Stimulated activated CD4-positive, alpha-beta T cell treated with anti-CD3 and anti-CD28 coated beads, Interleukin-4, amount 100 ng/mL, for 1 hour (primary cell): ENCODE data around the gene ZNF627.
"Not testable (repeated sequence)": the region's sequence is repeated elsewhere in the genome, so short reads cannot be mapped to it uniquely, and the experiment has no call there.

Experiments used
- DNase-seq: peaks from one replicate; pipeline ENCODE4 v3.0.0-alpha.2; 2020

Gene ZNF627

GRCh38 chr19:11597202-11598102 lies at the start of gene ZNF627:
TSS of gene ZNF627 (plus strand) at chr19:11597483. CDS start at chr19:11597628, 145 bp downstream.
- DNase-seq, result peak; percentile 97

GRCh38 chr19:11547929-11548700 lies 49.2 kb upstream of the ZNF627 start:
- no peak for DNase-seq

GRCh38 chr19:11549386-11549953 lies 47.8 kb upstream of the ZNF627 start:
- no peak for DNase-seq

GRCh38 chr19:11550265-11550664 lies 47.0 kb upstream of the ZNF627 start:
- DNase-seq, result no peak

GRCh38 chr19:11551603-11552235 lies 45.6 kb upstream of the ZNF627 start:
- DNase-seq, result no peak

- no peak for DNase-seq
Measured at GRCh38 chr19:11552666-11553372, 44.5 kb upstream of the ZNF627 start.

GRCh38 chr19:11554160-11554559 lies 43.1 kb upstream of the ZNF627 start:
- DNase-seq, result no peak

- no peak for DNase-seq
Measured at GRCh38 chr19:11555246-11555645, 42.0 kb upstream of the ZNF627 start.

GRCh38 chr19:11556634-11557420 lies 40.5 kb upstream of the ZNF627 start:
- DNase-seq, result no peak

- DNase-seq, result peak; percentile 97
Measured at GRCh38 chr19:11558881-11559828, 38.1 kb upstream of the ZNF627 start, which contains the start of gene ELOF1. TSS of gene ELOF1 (minus strand) at chr19:11559230. CDS start at chr19:11554347, 4,883 bp downstream.

GRCh38 chr19:11560404-11561051 lies 36.8 kb upstream of the ZNF627 start:
- DNase-seq, result peak; percentile 28

- DNase-seq, result no peak
Measured at GRCh38 chr19:11563532-11563931, 33.8 kb upstream of the ZNF627 start.

- not testable (repeated sequence) for DNase-seq
Measured at GRCh38 chr19:11564082-11564807, 33.0 kb upstream of the ZNF627 start.

GRCh38 chr19:11565649-11565980 lies 31.7 kb upstream of the ZNF627 start:
- not testable (repeated sequence) for DNase-seq

GRCh38 chr19:11566164-11566563 lies 31.1 kb upstream of the ZNF627 start:
- no peak for DNase-seq

GRCh38 chr19:11570039-11570462 lies 27.2 kb upstream of the ZNF627 start:
- DNase-seq, result no peak

GRCh38 chr19:11573354-11573753 lies 23.9 kb upstream of the ZNF627 start:
- DNase-seq, result not testable (repeated sequence)

- not testable (repeated sequence) for DNase-seq
Measured at GRCh38 chr19:11573763-11574162, 23.5 kb upstream of the ZNF627 start.

GRCh38 chr19:11574689-11575088 lies 22.6 kb upstream of the ZNF627 start:
- no peak for DNase-seq
